OCI-LY7 (cell line): ENCODE measurements around the gene GAK. TPM values are rescaled to one million over a fixed set of nuclear protein-coding genes. Genes with fewer than 3 reads are reported as not detected.

Experiments
- BruUV-seq: library from RNA; stranded (reverse); fragments of 400-500 nt; replicated peaks from 2 replicates; lab custom pipeline; 2021; lab: Mats Ljungman, UMichigan
- CTCF ChIA-PET: fragments of 300-600 bp; sonication (Branson Sonifier 250); formaldehyde crosslinking; loops from one replicate; lab custom pipeline; 2022; ENCODE audit warnings: antibody characterized with exemption; ENCODE audit not compliant: unreplicated experiment; lab: Charles Lee
- POLR2A ChIA-PET: fragments of 300-600 bp; sonication (Branson Sonifier 250); formaldehyde crosslinking; loops from one replicate; lab custom pipeline; 2022; ENCODE audit warnings: antibody characterized with exemption; lab: Charles Lee
- DNase-seq: peaks from one replicate; pipeline ENCODE4 v3.0.0-alpha.2; 2015; ENCODE audit warnings: low spot score
- H2AFZ ChIP-seq: fragments of 200-600 bp; sonication (generic), shearing (Covaris generic); 2 replicates; pipeline ENCODE4 v1.6.1; 2014; ENCODE audit warnings: mild to moderate bottlenecking, antibody characterized with exemption, low read length, moderate library complexity
- H3K27ac ChIP-seq: fragments of 200-600 bp; sonication (generic); 2 replicates; pipeline ENCODE4 v1.5.1; 2014; ENCODE audit warnings: mixed run types, low read depth, mild to moderate bottlenecking, moderate library complexity, low read length, inconsistent platforms; ENCODE audit not compliant: poor library complexity, severe bottlenecking
- H3K36me3 ChIP-seq: fragments of 200-600 bp; sonication (generic); 2 replicates; pipeline ENCODE4 v1.6.1; 2014; ENCODE audit warnings: mild to moderate bottlenecking, antibody characterized with exemption, low read length, moderate library complexity, mixed read lengths; ENCODE audit not compliant: insufficient read depth
- H3K4me1 ChIP-seq: fragments of 200-600 bp; sonication (generic); 2 replicates; pipeline ENCODE4 v1.5.1; 2014; ENCODE audit warnings: mild to moderate bottlenecking, low read length; ENCODE audit not compliant: insufficient read depth, poor library complexity, severe bottlenecking
- H3K4me2 ChIP-seq: fragments of 200-600 bp; sonication (generic); 2 replicates; pipeline ENCODE4 v1.6.1; 2014; ENCODE audit warnings: mild to moderate bottlenecking, low read length
- H3K4me3 ChIP-seq: fragments of 200-600 bp; sonication (generic); 2 replicates; pipeline ENCODE4 v1.5.1; 2014; ENCODE audit warnings: mild to moderate bottlenecking, low read depth, low read length; ENCODE audit not compliant: poor library complexity, severe bottlenecking
- H3K79me2 ChIP-seq: fragments of 200-600 bp; sonication (generic); 2 replicates; pipeline ENCODE4 v1.6.1; 2016; ENCODE audit warnings: low read depth, mild to moderate bottlenecking, low read length, moderate library complexity, mixed read lengths; ENCODE audit not compliant: insufficient read depth
- H3K9me2 ChIP-seq: fragments of 200-600 bp; sonication (generic); 2 replicates; pipeline ENCODE4 v1.6.1; 2016; ENCODE audit warnings: mild to moderate bottlenecking, low read length, mixed read lengths; ENCODE audit not compliant: insufficient read depth
- H3K9me3 ChIP-seq: fragments of 200-600 bp; sonication (generic); 2 replicates; pipeline ENCODE4 v1.6.1; 2014; ENCODE audit warnings: mild to moderate bottlenecking, mixed run types, low read length, mixed read lengths
- H4K20me1 ChIP-seq: fragments of 200-600 bp; sonication (generic); 2 replicates; pipeline ENCODE4 v1.6.1; 2014; ENCODE audit warnings: mild to moderate bottlenecking, antibody characterized with exemption, low read length, moderate library complexity, mixed read lengths; ENCODE audit not compliant: insufficient read depth
- CTCF ChIP-seq: fragments of 200-600 bp; sonication (generic); conservative IDR thresholded peaks from 2 replicates; pipeline ENCODE4 v1.5.1; 2014; ENCODE audit warnings: mild to moderate bottlenecking, antibody characterized with exemption, low read length, moderate library complexity, mixed read lengths
- EZH2phosphoT487 ChIP-seq: fragments of 200-600 bp; sonication (generic); IDR thresholded peaks from 2 replicates; pipeline ENCODE4 v1.6.1; 2018; ENCODE audit warnings: low read depth, borderline replicate concordance, mild to moderate bottlenecking, mixed run types, antibody characterized with exemption, low read length, moderate library complexity, mixed read lengths
- intact Hi-C: fragments of 100-400 bp; cut with micrococcal nuclease; formaldehyde crosslinking; loops from one replicate; pipeline ENCODE4 v1.10.0; 2022; ENCODE audit not compliant: unreplicated experiment
- total RNA-seq, 2 experiments: library from RNA; depleted of rRNA in 1 of 2; stranded (reverse); fragments of >200 nt in 1 of 2; shearing (Covaris generic) in 1 of 2; gene quantifications; 2 replicates each; pipeline ENCODE4 v1.2.3, GENCODE V29; 2014 to 2022

Gene GAK
- total RNA-seq, 2 experiments from 2014 or later, result 86.1 to 107 TPM

DNA sequence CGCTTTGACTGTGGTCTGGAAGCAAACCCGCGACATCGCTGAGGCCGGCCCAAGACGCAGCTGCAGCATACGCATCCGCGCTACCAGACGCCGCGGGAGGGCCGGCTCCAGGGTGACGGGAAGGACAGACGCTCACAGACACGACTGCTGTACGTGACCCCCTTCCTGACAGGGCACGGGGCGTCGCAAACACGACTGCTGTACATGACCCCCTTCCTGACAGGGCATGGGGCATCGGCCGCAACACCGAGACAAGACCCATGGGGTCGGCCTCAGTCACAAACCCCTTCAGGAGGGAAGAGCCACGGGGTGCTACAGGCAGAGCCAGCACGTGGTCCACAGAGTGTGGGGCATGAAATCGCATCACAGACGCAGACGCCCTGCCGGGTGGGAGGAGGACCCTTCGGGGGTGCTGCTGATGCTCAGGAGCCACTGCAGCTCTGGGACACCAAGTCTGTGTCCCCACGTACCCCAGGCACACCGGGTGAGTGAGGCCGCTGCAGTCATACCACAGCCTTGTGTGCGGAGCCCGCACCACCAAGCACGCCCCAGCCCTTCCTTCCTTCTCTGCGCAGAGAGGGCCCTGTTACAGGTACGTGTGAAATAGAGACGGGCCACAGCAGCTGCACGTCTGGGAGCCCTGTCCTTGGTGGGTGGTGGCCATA is 67.5 kb downstream of the GAK start:
- TF ChIP-seq EZH2phosphoT487, result no peak
- no peak for TF ChIP-seq CTCF
- ChIA-PET CTCF (no interaction called here), POLR2A (no interaction called here)
- no peaks in the 10 kb centered on the region for H4K20me1 ChIP-seq
- intact Hi-C loops, result no loop called here
- H2AFZ ChIP-seq, result no peak overlapping the region
- H3K9me2 ChIP-seq, result no peaks in the 10 kb centered on the region
- BruUV-seq, result no TSS peak
- no peaks in the 10 kb centered on the region for H3K4me1 ChIP-seq
- no peaks in the 10 kb centered on the region for H3K79me2 ChIP-seq
- peaks cover 43% of the 10 kb centered on the region for H3K36me3 ChIP-seq
- H3K27ac ChIP-seq, result no peak overlapping the region
- no peak overlapping the region for H3K4me3 ChIP-seq
- DNase-seq, result no peak
- H3K9me3 ChIP-seq, result no peaks in the 10 kb centered on the region
- H3K4me2 ChIP-seq, result no peak overlapping the region

GRCh38 chr4:860561-860960 is 71.6 kb downstream of the GAK start:
- Histone ChIP-seq H4K20me1 (no peaks in the 10 kb centered on the region), H3K27ac (no peak overlapping the region), H3K4me2 (no peak overlapping the region), H3K36me3 (peaks cover 52% of the 10 kb centered on the region), H3K9me3 (peaks cover 15% of the 10 kb centered on the region), H3K79me2 (no peaks in the 10 kb centered on the region), H3K4me1 (no peaks in the 10 kb centered on the region), H2AFZ (no peak overlapping the region), H3K4me3 (no peak overlapping the region), H3K9me2 (no peaks in the 10 kb centered on the region)
- ChIA-PET CTCF (no interaction called here), POLR2A (no interaction called here)
- TF ChIP-seq EZH2phosphoT487 (no peak), CTCF (no peak)
- no TSS peak for BruUV-seq
- DNase-seq, result no peak
- intact Hi-C loops, result no loop called here

DNA sequence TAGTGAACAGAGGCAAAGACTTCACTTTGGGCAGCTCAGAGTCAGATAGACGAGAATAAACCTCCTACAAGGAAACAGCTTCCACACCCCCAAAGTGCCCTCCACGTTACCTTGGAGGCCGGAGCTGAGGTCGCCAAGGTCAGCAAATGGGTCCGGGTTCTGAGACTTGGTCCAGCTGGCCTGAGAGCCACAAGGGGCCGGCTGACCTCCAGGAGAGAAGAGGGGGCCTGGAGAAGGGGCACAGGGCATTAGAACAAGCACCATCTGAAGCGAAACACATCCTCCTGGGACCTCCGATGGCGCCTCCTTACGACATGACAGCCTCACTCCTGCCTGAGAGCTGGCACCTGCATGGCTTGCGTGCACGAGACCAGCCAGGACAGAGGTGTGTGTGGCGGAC is 72.6 kb downstream of the GAK start:
- H3K79me2 ChIP-seq, result no peaks in the 10 kb centered on the region
- TF ChIP-seq EZH2phosphoT487, result no peak
- no peak for TF ChIP-seq CTCF
- H4K20me1 ChIP-seq, result no peaks in the 10 kb centered on the region
- no peak overlapping the region for H3K4me3 ChIP-seq
- CTCF ChIA-PET, result interaction anchor here (0.6 kb wide), 1 partner anchor 1602 kb away, joined by 3 read pairs; no protein-coding TSS in a partner anchor
- POLR2A ChIA-PET, result interaction anchor here (0.7 to 1.0 kb wide), 2 partner anchors 76 to 218 kb away, joined by 3 to 4 read pairs; no protein-coding TSS in a partner anchor
- H3K9me3 ChIP-seq, result peaks cover 15% of the 10 kb centered on the region
- BruUV-seq, result no TSS peak
- DNase-seq, result no peak
- H3K4me1 ChIP-seq, result no peaks in the 10 kb centered on the region
- no peak overlapping the region for H2AFZ ChIP-seq
- peaks cover 61% of the 10 kb centered on the region for H3K36me3 ChIP-seq
- no peak overlapping the region for H3K27ac ChIP-seq
- H3K9me2 ChIP-seq, result no peaks in the 10 kb centered on the region
- intact Hi-C loops, result no loop called here
- no peak overlapping the region for H3K4me2 ChIP-seq
